Measurements from ENCODE around the gene IGSF9B. TPM values are rescaled to one million over a fixed set of nuclear protein-coding genes. Genes with fewer than 3 reads are reported as not detected.
A peak's percentile ranks its signal among the peaks of the same experiment; 100 is the strongest.

Gene IGSF9B
- total RNA-seq, 2 experiments from 2014 or later = 24.3 to 27.4 TPM

- DNase-seq (no peak), ATAC-seq (ENCODE audit: poor library complexity) (no peak)
- Histone ChIP-seq H3K27me3 (ENCODE audit: control insufficient read depth in 1 of 2, insufficient read depth in 2 of 2, low read length in 2 of 2) (no peaks in the 10 kb centered on the region), H3K27ac (ENCODE audit: low read depth in 1 of 2, low read length in 2 of 2) (no peak overlapping the region), H3K9me3 (ENCODE audit: control insufficient read depth in 1 of 2, insufficient read depth in 1 of 2, low read length in 2 of 2) (peaks cover 0 to 4% of the 10 kb centered on the region in 2 experiments), H3K4me1 (ENCODE audit: insufficient read depth, low read length) (peaks cover 13% of the 10 kb centered on the region), H3K4me3 (ENCODE audit: low read length) (no peak overlapping the region), H3K36me3 (ENCODE audit: insufficient read depth, low read length) (peaks cover 13% of the 10 kb centered on the region)
- no peak for TF ChIP-seq CTCF (IDR thresholded peaks at IDR 0.05)
- POLR2A ChIA-PET = no interaction called here
- CTCF ChIA-PET = no interaction called here
- intact Hi-C loops (cut with DNase I, micrococcal nuclease) = no loop called here
- Mint-ChIP-seq H3K9me3 (no peaks in the 10 kb centered on the region), H3K4me3 (no peak overlapping the region), H3K4me1 (ENCODE audit: low read depth) (peaks cover 6% of the 10 kb centered on the region), H3K27ac (no peak overlapping the region), H3K36me3 (ENCODE audit: low read depth) (peaks cover 45% of the 10 kb centered on the region), H3K27me3 (no peaks in the 10 kb centered on the region)
Measured at GRCh38 chr11:133922078-133922870, 34.5 kb downstream of the IGSF9B start.

GRCh38 chr11:133921513-133921912 lies 35.3 kb downstream of the IGSF9B start:
- peaks cover 0 to 4% of the 10 kb centered on the region in 2 experiments for H3K9me3 ChIP-seq (ENCODE audit: control insufficient read depth in 1 of 2, insufficient read depth in 1 of 2, low read length in 2 of 2)
- H3K27ac ChIP-seq (ENCODE audit: low read depth in 1 of 2, low read length in 2 of 2) = no peak overlapping the region
- Mint-ChIP-seq H3K4me1 (ENCODE audit: low read depth) (peaks cover 4% of the 10 kb centered on the region), H3K27me3 (no peaks in the 10 kb centered on the region), H3K27ac (no peak overlapping the region), H3K9me3 (no peaks in the 10 kb centered on the region), H3K36me3 (ENCODE audit: low read depth) (peaks cover 45% of the 10 kb centered on the region), H3K4me3 (peak overlapping the region; percentile 66)
- intact Hi-C loops (cut with DNase I, micrococcal nuclease) = no loop called here
- H3K4me1 ChIP-seq (ENCODE audit: insufficient read depth, low read length) = peaks cover 13% of the 10 kb centered on the region
- no peaks in the 10 kb centered on the region for H3K27me3 ChIP-seq (ENCODE audit: control insufficient read depth in 1 of 2, insufficient read depth in 2 of 2, low read length in 2 of 2)
- DNase-seq (no peak), ATAC-seq (ENCODE audit: poor library complexity) (no peak)
- no peak for TF ChIP-seq CTCF (IDR thresholded peaks at IDR 0.05)
- CTCF ChIA-PET = no interaction called here
- no peak overlapping the region for H3K4me3 ChIP-seq (ENCODE audit: low read length)
- H3K36me3 ChIP-seq (ENCODE audit: insufficient read depth, low read length) = peaks cover 13% of the 10 kb centered on the region
- POLR2A ChIA-PET = no interaction called here

- peaks cover 12% of the 10 kb centered on the region for H3K36me3 ChIP-seq (ENCODE audit: insufficient read depth, low read length)
- peak overlapping the region; percentile 51 for H3K4me3 Mint-ChIP-seq
- intact Hi-C loops (cut with DNase I, micrococcal nuclease) = no loop called here
- no peak overlapping the region for H3K4me3 ChIP-seq (ENCODE audit: low read length)
- DNase-seq (peak in 1 of 14 experiments; percentile 12), ATAC-seq (ENCODE audit: poor library complexity) (no peak)
- peaks cover 13% of the 10 kb centered on the region for H3K4me1 ChIP-seq (ENCODE audit: insufficient read depth, low read length)
- peaks cover 48% of the 10 kb centered on the region for H3K36me3 Mint-ChIP-seq (ENCODE audit: low read depth)
- ChIA-PET POLR2A (no interaction called here), CTCF (no interaction called here)
- H3K4me1 Mint-ChIP-seq (ENCODE audit: low read depth) = peaks cover 4% of the 10 kb centered on the region
- H3K9me3 ChIP-seq (ENCODE audit: control insufficient read depth in 1 of 2, insufficient read depth in 1 of 2, low read length in 2 of 2) = peaks cover 0 to 4% of the 10 kb centered on the region in 2 experiments
- TF ChIP-seq CTCF (IDR thresholded peaks at IDR 0.05) = no peak
- H3K27me3 ChIP-seq (ENCODE audit: control insufficient read depth in 1 of 2, insufficient read depth in 2 of 2, low read length in 2 of 2) = no peaks in the 10 kb centered on the region
- H3K27ac Mint-ChIP-seq = no peak overlapping the region
- H3K9me3 Mint-ChIP-seq = no peaks in the 10 kb centered on the region
- no peak overlapping the region for H3K27ac ChIP-seq (ENCODE audit: low read depth in 1 of 2, low read length in 2 of 2)
- no peaks in the 10 kb centered on the region for H3K27me3 Mint-ChIP-seq
Measured at GRCh38 chr11:133921026-133921425, 35.7 kb downstream of the IGSF9B start.
